Thoracic aorta (tissue), 2 donors: ENCODE measurements around the gene KCTD5. TPM values are rescaled to one million over a fixed set of nuclear protein-coding genes. Genes with fewer than 3 reads are reported as not detected.

Experiments used
- ATAC-seq: fragments of 150-250 bp; one replicate; pipeline ENCODE4 v1.8.0; 2017; ENCODE audit warnings: low read depth; ENCODE audit not compliant: insufficient number of reproducible peaks, low FRiP score
- DNase-seq: peaks from one replicate; pipeline ENCODE4 v3.0.0-alpha.2; 2020; ENCODE audit warnings: low spot score
- H3K27ac ChIP-seq, 2 donors: fragments of 200-600 bp; sonication (generic); 1 replicate in 1 of 2; 2 replicates in 1 of 2; pipeline ENCODE4 v1.5.1; 2016; ENCODE audit warnings: mild to moderate bottlenecking in 2 of 2, moderate library complexity in 2 of 2
- H3K27me3 ChIP-seq: fragments of 200-600 bp; sonication (generic); replicated peaks from 2 replicates; pipeline ENCODE4 v1.6.0; 2016; ENCODE audit warnings: mild to moderate bottlenecking; ENCODE audit not compliant: insufficient read depth
- H3K36me3 ChIP-seq: fragments of 200-600 bp; sonication (generic); one replicate; pipeline ENCODE4 v1.5.1; 2016
- H3K4me1 ChIP-seq, 2 donors: fragments of 200-600 bp; sonication (generic); 1 replicate in 1 of 2; 2 replicates in 1 of 2; pipeline versions ENCODE4 v1.5.1 to v1.6.0; 2016; ENCODE audit warnings: low read depth in 2 of 2, mild to moderate bottlenecking in 1 of 2; ENCODE audit not compliant: control insufficient read depth in 1 of 2
- H3K4me3 ChIP-seq: fragments of 200-600 bp; sonication (generic); 2 replicates; pipeline ENCODE4 v1.5.1; 2016; ENCODE audit warnings: mild to moderate bottlenecking
- H3K9me3 ChIP-seq: fragments of 200-600 bp; sonication (generic); 2 replicates; pipeline ENCODE4 v1.5.1; 2016
- total RNA-seq, 2 donors: library from RNA; depleted of rRNA; stranded (reverse); fragments of >200 nt; gene quantifications; one replicate each; pipeline versions ENCODE4 v1.1.0 to v1.2.3, GENCODE V29; 2016
- TF ChIP-seq, protein P1 (sequence below): fragments of 200-600 bp; sonication (generic); IDR thresholded peaks from one replicate; pipeline ENCODE4 v1.5.1; 2019; ENCODE audit warnings: antibody characterized with exemption

The KCTD5 gene
- total RNA-seq, 2 donors from 2014 or later, result 13.8 to 19.2 TPM

DNA sequence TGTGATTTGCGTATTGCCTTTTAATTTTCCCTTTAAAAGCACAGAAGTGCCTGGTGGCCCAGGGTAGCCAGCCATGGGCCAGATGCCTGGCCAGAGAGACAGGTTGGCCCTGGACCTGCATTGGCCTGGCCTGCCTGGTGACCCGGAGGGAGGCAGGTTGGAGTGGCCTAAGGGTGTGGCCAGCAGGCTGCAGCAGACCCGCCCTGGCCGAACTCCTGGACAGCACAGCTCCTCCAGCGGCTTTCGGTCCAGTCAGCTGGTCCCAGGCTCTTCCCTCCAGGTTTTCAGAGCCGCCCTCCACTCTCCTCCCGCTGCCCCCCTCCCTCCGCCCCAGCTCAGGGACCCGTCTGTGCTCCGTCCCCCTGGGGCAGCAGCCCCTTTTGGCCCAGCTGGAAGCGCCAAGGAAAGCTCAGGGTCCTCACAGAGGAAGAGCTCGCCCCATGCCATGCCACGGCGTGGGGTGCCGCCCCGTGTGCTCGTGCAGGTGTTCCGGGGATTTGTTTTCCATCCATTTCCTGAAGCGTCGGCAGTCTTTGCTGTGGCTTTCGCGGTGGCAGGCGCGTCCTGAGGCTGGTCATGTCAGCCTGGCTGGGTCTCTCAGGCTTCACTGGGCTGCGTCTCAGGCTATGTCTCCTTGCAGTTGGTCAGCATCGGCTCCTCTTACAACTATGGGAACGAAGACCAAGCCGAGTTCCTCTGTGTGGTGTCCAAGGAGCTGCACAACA, 19.6 kb downstream of the KCTD5 start:
- ATAC-seq, result no peak
- DNase-seq, result no peak
- no peak overlapping the region for H3K4me3 ChIP-seq
- TF ChIP-seq, protein P1, sequence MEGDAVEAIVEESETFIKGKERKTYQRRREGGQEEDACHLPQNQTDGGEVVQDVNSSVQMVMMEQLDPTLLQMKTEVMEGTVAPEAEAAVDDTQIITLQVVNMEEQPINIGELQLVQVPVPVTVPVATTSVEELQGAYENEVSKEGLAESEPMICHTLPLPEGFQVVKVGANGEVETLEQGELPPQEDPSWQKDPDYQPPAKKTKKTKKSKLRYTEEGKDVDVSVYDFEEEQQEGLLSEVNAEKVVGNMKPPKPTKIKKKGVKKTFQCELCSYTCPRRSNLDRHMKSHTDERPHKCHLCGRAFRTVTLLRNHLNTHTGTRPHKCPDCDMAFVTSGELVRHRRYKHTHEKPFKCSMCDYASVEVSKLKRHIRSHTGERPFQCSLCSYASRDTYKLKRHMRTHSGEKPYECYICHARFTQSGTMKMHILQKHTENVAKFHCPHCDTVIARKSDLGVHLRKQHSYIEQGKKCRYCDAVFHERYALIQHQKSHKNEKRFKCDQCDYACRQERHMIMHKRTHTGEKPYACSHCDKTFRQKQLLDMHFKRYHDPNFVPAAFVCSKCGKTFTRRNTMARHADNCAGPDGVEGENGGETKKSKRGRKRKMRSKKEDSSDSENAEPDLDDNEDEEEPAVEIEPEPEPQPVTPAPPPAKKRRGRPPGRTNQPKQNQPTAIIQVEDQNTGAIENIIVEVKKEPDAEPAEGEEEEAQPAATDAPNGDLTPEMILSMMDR, result no peak
- H3K9me3 ChIP-seq, result no peaks in the 10 kb centered on the region
- peaks cover 60% of the 10 kb centered on the region for H3K36me3 ChIP-seq
- no peaks in the 10 kb centered on the region for H3K4me1 ChIP-seq
- H3K27ac ChIP-seq, result no peak overlapping the region
- no peaks in the 10 kb centered on the region for H3K27me3 ChIP-seq

DNA sequence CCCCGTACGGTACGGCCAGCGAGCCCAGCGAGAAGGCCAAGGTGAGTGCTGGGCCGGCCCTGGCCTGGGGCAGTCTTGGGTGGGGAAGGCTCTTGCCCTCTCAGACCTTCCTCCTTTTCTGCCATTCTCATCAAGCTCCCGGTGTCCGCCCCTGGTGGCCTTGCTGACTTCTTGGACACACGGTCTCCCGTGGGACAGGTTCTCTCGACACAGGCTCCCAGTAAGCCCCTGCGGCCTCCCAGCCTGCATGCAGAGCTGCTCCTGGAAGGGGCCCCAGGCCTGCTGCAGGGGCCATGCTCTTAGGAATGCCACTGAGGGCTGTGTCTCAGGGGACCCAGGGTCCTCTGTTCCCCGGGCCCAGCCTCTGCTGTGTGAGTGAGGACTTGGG, 20.1 kb downstream of the KCTD5 start:
- ATAC-seq, result no peak
- DNase-seq, result no peak
- Histone ChIP-seq H3K27me3 (no peaks in the 10 kb centered on the region), H3K27ac (no peak overlapping the region), H3K36me3 (peaks cover 56% of the 10 kb centered on the region), H3K4me3 (no peak overlapping the region), H3K4me1 (no peaks in the 10 kb centered on the region), H3K9me3 (no peaks in the 10 kb centered on the region)
- TF ChIP-seq, protein P1, result no peak

DNA sequence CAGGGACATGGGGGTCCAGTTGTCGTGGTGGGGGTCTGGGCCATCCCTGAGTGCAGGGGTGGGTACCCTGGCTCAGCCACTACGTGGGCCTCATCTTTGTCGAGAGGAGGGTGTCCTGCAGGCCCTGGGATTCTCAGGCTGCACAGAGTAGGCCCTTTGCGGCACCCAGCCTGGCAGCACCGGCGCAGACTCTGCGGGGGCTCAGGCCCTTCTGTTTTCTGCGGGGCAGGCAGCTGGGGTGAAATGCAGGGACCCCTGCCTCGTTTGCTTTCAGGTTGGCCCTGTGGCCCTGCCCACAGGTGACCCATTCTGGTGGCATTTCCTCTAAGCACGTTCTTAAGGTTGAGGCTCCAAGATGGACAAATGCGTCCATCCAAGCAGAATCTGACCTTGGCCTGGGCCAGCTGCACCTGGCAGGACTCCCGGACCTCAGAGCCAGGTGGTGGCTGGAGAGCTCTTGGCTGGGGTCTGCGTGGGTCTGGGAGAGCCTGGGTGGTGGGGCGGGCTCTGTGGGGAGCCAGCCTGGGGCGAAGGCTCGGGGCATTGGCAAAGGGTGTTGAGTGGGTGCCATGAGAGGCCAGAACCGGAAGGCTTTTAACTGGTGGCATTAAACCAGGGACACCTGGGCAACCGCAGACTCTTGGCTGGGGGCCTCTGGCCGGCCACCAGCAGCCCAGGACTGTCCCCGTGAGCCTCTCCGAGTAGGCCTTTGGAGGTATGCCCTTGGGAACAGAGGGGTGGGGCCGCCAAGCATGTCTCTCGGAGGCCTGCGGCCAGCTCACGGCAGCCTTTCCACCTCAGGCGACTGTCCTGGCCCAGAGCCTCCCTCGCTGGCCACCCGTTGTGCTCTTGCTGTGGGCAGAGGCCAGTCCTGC, 20.8 kb downstream of the KCTD5 start:
- no peak overlapping the region for H3K27ac ChIP-seq
- TF ChIP-seq, protein P1, result no peak
- no peaks in the 10 kb centered on the region for H3K9me3 ChIP-seq
- peaks cover 58% of the 10 kb centered on the region for H3K36me3 ChIP-seq
- DNase-seq (no peak), ATAC-seq (no peak)
- H3K4me3 ChIP-seq, result no peak overlapping the region
- no peaks in the 10 kb centered on the region for H3K27me3 ChIP-seq
- H3K4me1 ChIP-seq, result no peaks in the 10 kb centered on the region

DNA sequence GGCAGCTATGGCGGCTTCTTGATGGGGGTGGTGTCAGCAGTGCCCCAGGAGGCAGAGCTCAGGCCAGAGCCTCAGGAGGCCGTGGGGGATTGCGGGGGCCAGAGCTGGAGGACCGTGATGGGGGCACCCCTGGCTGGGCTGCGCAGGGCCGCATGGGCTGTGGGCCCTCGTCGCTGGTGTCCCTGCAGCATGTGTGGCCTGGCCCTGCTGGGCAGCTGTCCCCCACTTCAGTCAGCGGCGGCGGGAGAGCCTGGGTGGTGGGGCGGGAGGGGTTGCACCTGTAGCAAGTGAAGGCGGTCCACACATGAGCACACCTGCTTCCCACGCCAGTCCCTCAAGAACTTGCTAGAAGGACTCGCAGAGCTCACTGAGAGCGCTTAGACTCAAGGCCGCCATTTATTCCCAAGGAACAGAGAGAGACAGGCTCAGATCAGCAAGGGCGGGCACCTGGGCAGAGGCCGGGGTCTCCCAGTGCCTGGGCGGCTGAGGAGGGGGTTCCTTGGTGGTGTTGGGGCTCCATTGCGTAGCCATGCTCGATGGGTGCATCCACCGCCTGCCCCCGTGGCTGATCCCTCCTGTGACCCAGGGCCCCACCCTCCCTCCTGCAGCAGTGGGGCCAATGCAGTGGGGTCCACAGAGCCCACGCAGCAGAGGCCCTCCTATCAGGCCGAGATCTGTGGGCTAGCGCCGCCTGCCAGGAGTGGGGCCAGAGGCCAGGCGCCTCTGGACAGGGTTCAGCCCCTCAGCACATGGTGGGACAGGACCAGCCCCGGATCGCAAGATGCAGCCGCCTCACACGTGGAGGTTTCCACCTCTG, 22.1 kb downstream of the KCTD5 start:
- H3K27me3 ChIP-seq, result no peaks in the 10 kb centered on the region
- H3K27ac ChIP-seq, result no peak overlapping the region
- H3K4me1 ChIP-seq, result no peaks in the 10 kb centered on the region
- TF ChIP-seq, protein P1, result no peak
- no peak for ATAC-seq
- no peak for DNase-seq
- H3K9me3 ChIP-seq, result no peaks in the 10 kb centered on the region
- H3K36me3 ChIP-seq, result peaks cover 53% of the 10 kb centered on the region
- no peak overlapping the region for H3K4me3 ChIP-seq

DNA sequence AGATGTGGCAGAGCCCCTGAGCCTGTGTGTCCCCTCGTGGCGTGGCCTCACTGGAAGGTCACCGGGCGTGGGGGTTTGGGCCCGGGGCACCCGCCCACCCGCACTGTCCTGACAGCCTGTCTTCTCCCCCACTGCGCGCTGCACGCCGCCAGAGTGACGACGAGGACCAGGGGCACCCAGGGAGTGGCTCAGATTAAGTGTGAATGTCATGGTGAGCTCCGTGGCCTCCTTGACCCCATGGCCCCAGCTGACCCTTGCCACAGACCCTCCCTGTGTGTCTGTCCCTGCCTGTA, 22.6 kb downstream of the KCTD5 start:
- DNase-seq (no peak), ATAC-seq (no peak)
- H3K36me3 ChIP-seq, result peaks cover 48% of the 10 kb centered on the region
- no peaks in the 10 kb centered on the region for H3K9me3 ChIP-seq
- no peak overlapping the region for H3K4me3 ChIP-seq
- H3K27me3 ChIP-seq, result no peaks in the 10 kb centered on the region
- H3K27ac ChIP-seq, result no peak overlapping the region
- TF ChIP-seq, protein P1, result no peak
- no peaks in the 10 kb centered on the region for H3K4me1 ChIP-seq
